ENCODE results near the gene MARS1.

GRCh38 chr12:57472391-57472790 lies 15.5 kb upstream of the MARS1 start:
- TF ChIP-seq, protein P1, sequence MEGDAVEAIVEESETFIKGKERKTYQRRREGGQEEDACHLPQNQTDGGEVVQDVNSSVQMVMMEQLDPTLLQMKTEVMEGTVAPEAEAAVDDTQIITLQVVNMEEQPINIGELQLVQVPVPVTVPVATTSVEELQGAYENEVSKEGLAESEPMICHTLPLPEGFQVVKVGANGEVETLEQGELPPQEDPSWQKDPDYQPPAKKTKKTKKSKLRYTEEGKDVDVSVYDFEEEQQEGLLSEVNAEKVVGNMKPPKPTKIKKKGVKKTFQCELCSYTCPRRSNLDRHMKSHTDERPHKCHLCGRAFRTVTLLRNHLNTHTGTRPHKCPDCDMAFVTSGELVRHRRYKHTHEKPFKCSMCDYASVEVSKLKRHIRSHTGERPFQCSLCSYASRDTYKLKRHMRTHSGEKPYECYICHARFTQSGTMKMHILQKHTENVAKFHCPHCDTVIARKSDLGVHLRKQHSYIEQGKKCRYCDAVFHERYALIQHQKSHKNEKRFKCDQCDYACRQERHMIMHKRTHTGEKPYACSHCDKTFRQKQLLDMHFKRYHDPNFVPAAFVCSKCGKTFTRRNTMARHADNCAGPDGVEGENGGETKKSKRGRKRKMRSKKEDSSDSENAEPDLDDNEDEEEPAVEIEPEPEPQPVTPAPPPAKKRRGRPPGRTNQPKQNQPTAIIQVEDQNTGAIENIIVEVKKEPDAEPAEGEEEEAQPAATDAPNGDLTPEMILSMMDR (IDR thresholded peaks at IDR 0.05) = no peak
- no peak for TF ChIP-seq POLR2AphosphoS5 (IDR thresholded peaks at IDR 0.05)

Measured in esophagus muscularis mucosa (tissue), 3 donors.